GM23248 (cell line): ENCODE measurements around the gene ALDH3B2. TPM values are rescaled to one million over a fixed set of nuclear protein-coding genes. Genes with fewer than 3 reads are reported as not detected.
"Not testable (repeated sequence)": the region's sequence is repeated elsewhere in the genome, so short reads cannot be mapped to it uniquely, and the experiment has no call there.

Experiments used
- DNase-seq: peaks from one replicate; pipeline ENCODE4 v3.0.0-alpha.2; 2015
- H2AFZ ChIP-seq: fragments of 200-600 bp; sonication (generic); 2 replicates; pipeline ENCODE4 v1.6.1; 2016; ENCODE audit warnings: antibody characterized with exemption
- H3F3A ChIP-seq: fragments of 200-600 bp; sonication (generic); 2 replicates; pipeline ENCODE4 v1.6.1; 2016; ENCODE audit warnings: mild to moderate bottlenecking, antibody characterized with exemption, mixed run types; ENCODE audit not compliant: insufficient read depth
- H3K27ac ChIP-seq: fragments of 200-600 bp; sonication (generic); 2 replicates; pipeline ENCODE4 v1.5.1; 2016; ENCODE audit warnings: mild to moderate bottlenecking
- H3K27me3 ChIP-seq: fragments of 200-600 bp; sonication (generic); replicated peaks from 2 replicates; pipeline ENCODE4 v1.6.1; 2016; ENCODE audit warnings: mild to moderate bottlenecking; ENCODE audit not compliant: insufficient read depth
- H3K36me3 ChIP-seq: fragments of 200-600 bp; sonication (generic); 2 replicates; pipeline ENCODE4 v1.6.1; 2016; ENCODE audit warnings: low read depth, mild to moderate bottlenecking
- H3K4me1 ChIP-seq: fragments of 200-600 bp; sonication (generic); 2 replicates; pipeline ENCODE4 v1.6.1; 2016; ENCODE audit warnings: mild to moderate bottlenecking; ENCODE audit not compliant: insufficient read depth
- H3K4me2 ChIP-seq: fragments of 200-600 bp; sonication (generic); one replicate; pipeline ENCODE4 v1.6.1; 2016; ENCODE audit warnings: mild to moderate bottlenecking; ENCODE audit not compliant: unreplicated experiment
- H3K4me3 ChIP-seq: fragments of 200-600 bp; sonication (generic); 2 replicates; pipeline ENCODE4 v1.5.1; 2016; ENCODE audit warnings: mild to moderate bottlenecking
- H3K79me2 ChIP-seq: fragments of 200-600 bp; sonication (generic); 2 replicates; pipeline ENCODE4 v1.6.1; 2016; ENCODE audit warnings: mild to moderate bottlenecking; ENCODE audit not compliant: insufficient read depth
- H3K9ac ChIP-seq: fragments of 200-600 bp; sonication (generic); 2 replicates; pipeline ENCODE4 v1.6.1; 2016; ENCODE audit warnings: mild to moderate bottlenecking
- H3K9me2 ChIP-seq: fragments of 200-600 bp; sonication (generic); 2 replicates; pipeline ENCODE4 v1.6.1; 2016; ENCODE audit warnings: mixed run types, mild to moderate bottlenecking, moderate library complexity; ENCODE audit not compliant: insufficient read depth
- H3K9me3 ChIP-seq: fragments of 200-600 bp; sonication (generic); one replicate; pipeline ENCODE4 v1.6.1; 2017; ENCODE audit warnings: low read depth
- H4K20me1 ChIP-seq: fragments of 200-600 bp; sonication (generic); 2 replicates; pipeline ENCODE4 v1.6.0; 2016; ENCODE audit not compliant: insufficient read depth
- EZH2 ChIP-seq: fragments of 200-600 bp; sonication (generic); IDR thresholded peaks from 2 replicates; pipeline ENCODE4 v1.6.1; 2018; ENCODE audit warnings: antibody characterized with exemption, mild to moderate bottlenecking; ENCODE audit not compliant: insufficient read depth, poor library complexity, severe bottlenecking
- EZH2phosphoT487 ChIP-seq: fragments of 200-600 bp; sonication (generic); IDR thresholded peaks from 2 replicates; pipeline ENCODE4 v1.6.1; 2018; ENCODE audit warnings: antibody characterized with exemption, moderate library complexity, mild to moderate bottlenecking, low read depth; ENCODE audit not compliant: insufficient read depth
- WGBS, 2 experiments: methylation state at CpG; one replicate each; pipeline ENCODE4 v1.1.6; 2015 to 2017; ENCODE audit warnings: low lambda C conversion rate in 2 of 2, low coverage in 1 of 2; ENCODE audit errors: missing lambda C conversion rate in 2 of 2; 5-methylcytosine and 5-hydroxymethylcytosine counted together
- in situ Hi-C: fragments of 300-500 bp; cut with MboI; formaldehyde crosslinking; loops from 2 replicates; pipeline ENCODE4 v1.15.0; 2020
- polyA plus RNA-seq: library from polyadenylated mRNA; unstranded; fragments of >200 nt; fragmentation: Nextera tagmentation; extraction: Ambion mirVana; gene quantifications from 2 replicates; pipeline ENCODE4 v1.2.1, GENCODE V29; 2016
- total RNA-seq: library from RNA; depleted of rRNA; stranded (reverse); fragments of >200 nt; shearing (Covaris generic); gene quantifications from 2 replicates; pipeline ENCODE4 v1.2.3, GENCODE V29; 2014; rRNA removed

ALDH3B2 gene, protein sequence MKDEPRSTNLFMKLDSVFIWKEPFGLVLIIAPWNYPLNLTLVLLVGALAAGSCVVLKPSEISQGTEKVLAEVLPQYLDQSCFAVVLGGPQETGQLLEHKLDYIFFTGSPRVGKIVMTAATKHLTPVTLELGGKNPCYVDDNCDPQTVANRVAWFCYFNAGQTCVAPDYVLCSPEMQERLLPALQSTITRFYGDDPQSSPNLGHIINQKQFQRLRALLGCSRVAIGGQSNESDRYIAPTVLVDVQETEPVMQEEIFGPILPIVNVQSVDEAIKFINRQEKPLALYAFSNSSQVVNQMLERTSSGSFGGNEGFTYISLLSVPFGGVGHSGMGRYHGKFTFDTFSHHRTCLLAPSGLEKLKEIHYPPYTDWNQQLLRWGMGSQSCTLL
- total RNA-seq (not detected in 2 replicates), polyA plus RNA-seq (not detected in 2 replicates)

DNA sequence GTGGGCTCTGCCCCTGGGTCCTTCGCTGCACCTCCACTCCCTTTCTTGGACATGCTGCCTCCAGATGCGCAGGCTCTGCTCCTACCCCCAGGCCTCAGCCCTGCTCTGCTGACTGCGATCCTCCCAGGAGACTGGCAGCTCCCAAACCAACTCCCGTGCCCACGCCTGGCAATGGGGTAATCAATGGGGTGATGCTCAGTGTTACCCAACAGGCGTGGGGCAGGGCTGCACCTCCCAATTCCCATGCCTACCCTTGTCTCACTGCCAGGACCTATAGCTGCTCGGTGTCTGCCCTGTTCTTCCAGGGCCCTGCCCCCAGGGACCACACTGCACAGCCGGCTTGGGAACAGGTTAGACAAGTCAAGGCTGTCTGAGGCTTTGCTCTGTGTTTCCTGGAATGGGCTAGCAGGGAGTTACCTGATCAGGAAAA, at the start of gene ALDH3B2:
TSS of gene ALDH3B2 (minus strand) at position 182 of the 430 bp plus-strand sequence. CDS start 7,688 bp downstream, outside the sequence.
- no peak for DNase-seq
- peaks cover 19% of the 10 kb centered on the region for H3K27me3 ChIP-seq

DNA sequence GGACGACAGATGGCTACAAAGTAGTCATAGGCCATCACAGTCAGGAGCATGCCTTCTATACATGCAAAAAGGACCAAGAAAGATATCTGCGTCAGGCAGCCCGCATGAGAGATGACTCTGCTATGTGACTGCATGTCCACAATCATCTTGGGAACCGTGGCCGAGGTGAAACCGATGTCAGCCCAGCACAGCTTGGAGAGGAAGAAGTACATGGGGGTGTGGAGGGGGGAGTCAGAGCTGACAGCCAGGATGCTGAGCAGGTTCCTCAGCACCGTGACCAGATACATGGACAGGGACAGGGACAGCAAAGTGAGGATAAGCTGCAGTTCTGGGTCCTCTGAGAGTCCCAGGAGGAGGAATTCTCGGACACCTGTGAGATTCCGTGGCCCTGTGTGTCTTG, 48.6 kb upstream of the ALDH3B2 start:
- DNase-seq, H2AFZ ChIP-seq, H4K20me1 ChIP-seq, H3K36me3 ChIP-seq, H3K9ac ChIP-seq, H3K9me2 ChIP-seq, in situ Hi-C loops, H3K4me3 ChIP-seq, H3K4me2 ChIP-seq, H3K79me2 ChIP-seq, H3K4me1 ChIP-seq, H3K9me3 ChIP-seq, H3F3A ChIP-seq, H3K27ac ChIP-seq: not testable (repeated sequence)
- WGBS, 2 experiments: 55 to 59% methylated on average over 9 of the region's 9 CpGs
- H3K27me3 ChIP-seq: peaks cover 12% of the 10 kb centered on the region; the same call in 1 of the 2 replicates

More for the DNA sequence above, at the start of gene ALDH3B2:
- no peak for TF ChIP-seq EZH2
- no peak for TF ChIP-seq EZH2phosphoT487
- in situ Hi-C loops: no loop called here
- Histone ChIP-seq H3K36me3 (no peaks in the 10 kb centered on the region), H3K4me2 (no peak within 1 kb of the TSS), H3K4me1 (no peaks in the 10 kb centered on the region), H3K9me2 (no peaks in the 10 kb centered on the region), H3K9ac (no peak within 1 kb of the TSS), H4K20me1 (no peaks in the 10 kb centered on the region), H3K79me2 (no peaks in the 10 kb centered on the region), H3F3A (no peaks in the 10 kb centered on the region), H3K4me3 (no peak within 1 kb of the TSS), H3K9me3 (no peaks in the 10 kb centered on the region), H2AFZ (no peak within 1 kb of the TSS), H3K27ac (no peak within 1 kb of the TSS)
- 29 to 36% methylated on average over 8 of the region's 8 CpGs for WGBS, 2 experiments

DNA sequence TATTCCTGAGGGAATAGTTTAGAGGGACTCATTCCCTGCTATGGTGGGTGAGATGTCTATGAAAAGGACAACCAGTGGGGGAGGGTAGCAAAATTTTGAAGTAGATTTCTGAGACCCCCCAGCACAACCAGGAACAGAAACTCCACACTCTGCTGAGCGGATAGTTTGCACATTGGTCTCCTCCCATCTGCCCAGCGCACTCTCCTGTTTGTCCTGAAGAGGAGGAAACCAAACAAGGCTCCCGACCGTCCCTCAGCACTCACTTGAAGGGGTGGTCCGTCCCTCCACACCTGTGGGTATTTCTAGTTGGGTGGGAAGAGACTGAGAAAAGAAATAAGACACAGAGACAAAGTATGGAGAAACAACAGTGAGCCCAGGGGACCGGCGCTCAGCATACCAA, 41.8 kb upstream of the ALDH3B2 start:
- H3F3A ChIP-seq, H3K9me3 ChIP-seq, H3K9me2 ChIP-seq, H2AFZ ChIP-seq, in situ Hi-C loops, H3K27me3 ChIP-seq, H4K20me1 ChIP-seq, DNase-seq, H3K79me2 ChIP-seq, H3K27ac ChIP-seq, H3K4me2 ChIP-seq, H3K4me1 ChIP-seq, H3K4me3 ChIP-seq, H3K36me3 ChIP-seq, H3K9ac ChIP-seq: not testable (repeated sequence)
- 38 to 58% methylated on average over 7 of the region's 7 CpGs for WGBS, 2 experiments

DNA sequence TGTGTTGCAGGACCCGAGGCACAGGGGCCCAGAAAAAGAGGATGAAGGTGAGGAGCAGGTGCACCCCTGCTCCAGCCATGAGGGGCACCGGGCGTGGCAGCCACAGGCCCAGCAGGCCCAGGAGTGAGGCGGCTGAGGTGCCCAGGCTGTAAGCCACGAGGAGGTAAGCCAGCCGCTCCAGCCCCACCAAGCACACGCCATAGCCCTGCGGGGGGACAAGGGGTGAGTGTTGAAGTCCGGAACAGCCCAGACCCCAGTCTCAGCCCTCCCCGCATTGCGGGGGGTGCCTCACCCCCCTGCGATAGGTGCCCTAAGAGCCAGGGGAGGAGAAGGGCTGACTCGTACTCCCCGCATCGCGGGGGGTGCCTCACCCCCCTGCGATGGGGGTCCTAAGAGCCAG, 41.4 kb upstream of the ALDH3B2 start:
- H3K4me3 ChIP-seq, H3K4me2 ChIP-seq, H3K9ac ChIP-seq, H3K4me1 ChIP-seq, H4K20me1 ChIP-seq, DNase-seq, H3F3A ChIP-seq, H2AFZ ChIP-seq, H3K27ac ChIP-seq, H3K9me2 ChIP-seq, H3K79me2 ChIP-seq, H3K9me3 ChIP-seq, H3K36me3 ChIP-seq, in situ Hi-C loops, H3K27me3 ChIP-seq: not testable (repeated sequence)
- WGBS, 2 experiments: 24 to 25% methylated on average over 7 to 10 of the region's 17 CpGs

DNA sequence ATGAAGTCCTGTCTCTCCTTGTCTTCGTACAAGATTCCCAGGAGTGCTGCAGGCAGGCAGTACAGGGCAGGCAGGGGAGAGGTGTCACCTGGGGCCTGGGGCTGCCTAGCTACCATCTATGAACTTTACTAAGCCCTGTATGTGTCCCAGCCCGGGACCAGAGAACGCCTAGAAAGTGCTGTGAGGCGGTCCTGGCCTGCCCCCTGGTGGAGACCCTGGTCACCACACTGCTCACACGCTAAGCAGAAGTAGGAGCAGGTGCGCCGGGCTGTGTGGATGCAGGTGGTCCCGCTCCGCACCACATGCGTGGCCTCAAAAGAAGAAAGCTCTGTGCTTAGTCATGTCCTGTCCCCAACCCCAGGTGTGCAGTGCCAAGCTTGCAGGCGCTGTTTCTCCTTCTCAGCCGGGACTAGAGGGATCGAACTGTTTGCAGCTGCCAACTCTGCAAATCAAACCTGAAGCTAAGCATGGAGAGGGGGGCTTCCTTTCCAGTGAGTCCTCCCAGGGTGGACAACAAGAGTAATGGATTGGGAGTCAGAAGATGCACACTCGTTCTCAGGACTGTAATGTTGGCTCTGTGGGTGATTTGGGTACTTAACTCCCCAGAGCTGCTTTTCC, 39.6 kb upstream of the ALDH3B2 start:
- H4K20me1 ChIP-seq, H3K4me1 ChIP-seq, DNase-seq, H3K4me3 ChIP-seq, H3K4me2 ChIP-seq, H3K9ac ChIP-seq, in situ Hi-C loops, H3K9me2 ChIP-seq, H3K9me3 ChIP-seq, H3K79me2 ChIP-seq, H3F3A ChIP-seq, H3K36me3 ChIP-seq, H3K27ac ChIP-seq, H3K27me3 ChIP-seq, H2AFZ ChIP-seq: not testable (repeated sequence)
- WGBS, 2 experiments: 14 to 16% methylated on average over 7 of the region's 14 CpGs
